Hair follicular keratinocyte (primary cell): ENCODE results near the gene CMTM1. TPM values are rescaled to one million over a fixed set of nuclear protein-coding genes. Genes with fewer than 3 reads are reported as not detected.

Experiments used
- total RNA-seq: library from RNA; depleted of rRNA; stranded (reverse); fragments of >200 nt; gene quantifications from 2 replicates; pipeline ENCODE4 v1.2.3, GENCODE V29; 2015

The CMTM1 gene, protein sequence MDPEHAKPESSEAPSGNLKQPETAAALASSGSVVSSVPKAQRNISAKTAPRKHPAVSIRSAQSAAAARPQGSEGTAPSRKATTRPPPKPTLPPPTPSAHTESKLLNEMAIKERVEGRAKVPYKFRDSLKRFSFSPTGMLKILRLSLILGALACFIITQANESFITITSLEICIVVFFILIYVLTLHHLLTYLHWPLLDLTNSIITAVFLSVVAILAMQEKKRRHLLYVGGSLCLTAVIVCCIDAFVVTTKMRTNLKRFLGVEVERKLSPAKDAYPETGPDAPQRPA
- 0.39 and 0.49 TPM in 2 replicates for total RNA-seq

DNA sequence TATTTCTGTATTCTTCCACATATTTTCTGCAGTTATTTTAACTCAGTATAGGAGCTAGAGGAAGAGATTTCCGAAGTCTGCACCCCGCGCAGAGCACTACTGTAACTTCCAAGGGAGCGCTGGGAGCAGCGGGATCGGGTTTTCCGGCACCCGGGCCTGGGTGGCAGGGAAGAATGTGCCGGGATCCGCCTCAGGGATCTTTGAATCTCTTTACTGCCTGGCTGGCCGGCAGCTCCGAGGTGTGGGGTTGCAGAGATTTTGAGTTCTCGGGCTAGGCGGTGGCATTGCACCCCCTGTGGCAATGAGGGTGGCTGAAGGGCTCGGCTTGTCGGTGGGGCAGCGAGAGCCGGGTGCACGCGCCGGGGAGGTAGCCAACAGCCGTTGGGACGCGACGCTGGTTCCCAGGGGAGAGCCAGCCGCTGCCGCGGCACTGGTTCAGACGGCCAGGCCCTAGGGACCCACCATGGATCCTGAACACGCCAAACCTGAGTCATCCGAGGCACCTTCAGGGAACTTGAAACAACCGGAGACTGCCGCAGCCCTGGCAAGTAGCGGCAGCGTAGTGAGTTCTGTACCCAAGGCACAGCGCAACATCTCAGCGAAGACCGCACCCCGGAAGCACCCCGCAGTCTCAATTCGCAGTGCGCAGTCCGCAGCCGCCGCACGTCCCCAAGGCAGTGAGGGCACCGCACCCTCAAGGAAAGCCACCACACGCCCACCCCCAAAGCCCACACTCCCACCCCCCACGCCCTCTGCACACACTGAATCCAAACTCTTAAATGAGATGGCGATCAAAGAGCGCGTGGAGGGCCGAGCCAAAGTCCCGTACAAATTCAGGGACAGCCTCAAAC lies at the start of gene CMTM1:
Gene CMTM1 (plus strand): TSS at position 389 of the 851 bp plus-strand sequence. CDS start 75 bp downstream, at position 464.

DNA sequence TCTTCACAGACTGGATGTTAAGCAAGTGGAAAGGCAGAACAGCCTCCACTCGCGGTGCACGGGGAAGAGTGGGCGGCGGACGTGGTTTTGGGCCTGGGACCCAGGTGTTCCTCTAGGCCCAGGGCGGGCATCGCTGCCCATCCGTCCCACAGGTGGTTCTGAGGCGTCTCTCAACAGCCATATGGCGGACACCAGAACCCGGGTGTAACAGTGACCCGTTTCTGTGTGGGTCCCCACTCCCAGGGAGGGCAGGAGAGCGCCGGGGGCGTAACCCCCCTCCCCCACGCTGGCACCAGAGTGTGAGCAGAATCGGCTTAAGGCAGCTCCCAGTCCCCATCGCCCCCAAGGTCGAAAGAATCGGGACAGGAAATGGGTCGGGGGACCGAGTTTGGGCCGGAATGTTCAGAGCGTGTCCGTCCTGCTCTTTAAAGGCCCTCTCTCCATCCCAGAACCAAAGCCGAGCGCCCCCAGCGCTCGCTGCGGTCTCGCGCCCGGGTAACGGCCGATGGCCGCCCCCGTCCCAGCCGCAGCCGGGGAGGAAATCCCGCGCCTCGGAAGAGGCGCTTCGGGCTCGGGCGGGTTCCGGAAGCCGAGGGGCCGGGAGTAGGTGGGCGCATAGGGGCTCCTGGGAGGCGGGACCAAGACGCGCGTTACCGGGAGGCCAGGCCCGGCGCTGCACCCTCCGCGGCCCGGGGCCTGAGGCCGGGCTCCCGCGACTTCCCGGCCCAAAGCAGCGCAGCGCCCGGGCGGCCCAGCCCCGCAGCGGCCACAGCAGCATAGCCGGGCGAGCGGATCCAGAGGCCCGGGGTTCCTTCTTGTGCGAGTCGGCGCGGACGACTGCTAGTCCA lies 16.7 kb upstream of the CMTM1 start, which contains the start of gene TK2:
Gene TK2 (minus strand): TSS at position 839 of the 848 bp plus-strand sequence. CDS start 61 bp downstream, at position 778.

DNA sequence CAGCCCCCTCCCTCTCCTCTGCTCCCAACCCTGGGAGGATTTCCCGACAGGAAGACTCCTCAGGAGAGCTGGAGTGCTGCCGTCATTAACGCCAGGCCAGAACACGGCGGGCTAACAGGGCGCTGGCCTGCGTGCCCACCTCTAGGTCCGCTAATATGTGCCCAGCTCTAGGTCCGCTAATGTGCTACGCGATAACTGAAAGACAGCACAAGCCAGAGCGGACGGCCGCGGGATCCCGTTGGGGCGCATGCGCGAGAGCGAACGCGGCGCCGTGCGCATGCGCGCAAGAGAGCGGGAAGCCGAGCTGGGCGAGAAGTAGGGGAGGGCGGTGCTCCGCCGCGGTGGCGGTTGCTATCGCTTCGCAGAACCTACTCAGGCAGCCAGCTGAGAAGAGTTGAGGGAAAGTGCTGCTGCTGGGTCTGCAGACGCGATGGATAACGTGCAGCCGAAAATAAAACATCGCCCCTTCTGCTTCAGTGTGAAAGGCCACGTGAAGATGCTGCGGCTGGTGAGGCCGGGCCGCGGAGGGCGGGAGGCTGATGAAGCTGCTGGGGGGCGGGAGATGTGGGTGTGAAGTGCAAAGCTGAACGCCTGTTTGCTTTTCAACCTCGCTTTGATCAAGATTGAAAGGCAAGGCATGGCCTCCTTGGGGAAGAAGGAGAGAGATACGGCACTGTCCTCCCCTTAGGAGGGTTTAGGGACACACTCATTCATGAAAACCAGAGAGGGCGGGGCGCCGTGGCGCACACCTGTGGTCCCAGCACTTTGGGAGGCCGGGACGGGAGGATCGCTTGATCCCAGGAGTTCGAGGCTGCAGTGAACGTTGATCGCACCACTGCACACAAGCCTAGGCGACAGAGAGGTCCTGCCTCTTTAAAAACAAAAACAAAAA lies 13.7 kb upstream of the CMTM1 start, which contains the start of gene CKLF:
Gene CKLF (plus strand): TSS at position 291 of the 892 bp plus-strand sequence. CDS start 140 bp downstream, at position 431.

DNA sequence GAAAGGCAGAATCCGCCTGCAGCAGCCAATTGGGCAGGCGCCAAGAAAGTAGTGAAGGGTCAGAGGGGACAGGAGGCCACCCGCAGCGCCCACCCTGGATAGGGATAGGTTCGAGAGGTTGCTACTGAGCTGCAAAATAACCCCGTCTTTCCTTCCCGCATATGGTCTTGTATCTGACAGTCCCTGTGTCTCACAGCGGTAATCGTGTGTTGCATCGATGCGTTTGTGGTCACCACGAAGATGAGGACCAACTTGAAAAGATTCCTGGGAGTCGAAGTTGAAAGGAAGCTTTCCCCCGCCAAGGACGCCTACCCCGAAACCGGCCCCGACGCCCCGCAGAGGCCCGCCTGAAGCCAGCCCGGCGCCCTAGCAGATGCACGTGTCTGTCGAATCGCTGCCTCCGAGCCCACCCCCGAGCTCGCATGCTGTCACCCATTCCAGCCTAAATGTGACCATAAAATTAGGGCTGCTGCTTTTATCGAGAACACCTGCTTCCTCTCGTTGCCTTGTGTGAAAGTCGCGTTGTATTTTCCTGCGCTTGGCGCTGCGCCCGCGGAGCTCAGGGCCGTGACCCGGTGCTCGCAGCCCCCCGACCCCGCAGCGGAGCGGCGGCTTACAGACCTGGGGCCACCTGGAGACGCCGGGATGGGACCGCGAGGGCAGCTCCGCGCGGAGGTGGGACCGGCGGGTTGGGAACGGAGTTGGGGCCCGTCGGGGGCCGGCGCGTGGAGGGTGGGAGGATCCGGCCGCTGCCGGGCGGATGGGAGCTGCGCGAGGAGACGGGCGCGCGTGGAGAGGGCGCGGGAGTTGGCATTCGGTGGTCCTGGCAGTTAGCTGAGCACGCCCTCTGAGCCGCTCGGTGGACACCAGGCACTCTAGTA lies 12.7 kb downstream of the CMTM1 start, which contains the start of gene CMTM2:
Gene CMTM2 (plus strand): TSS at position 813 of the 881 bp plus-strand sequence. CDS start 145 bp downstream, outside the sequence.

DNA sequence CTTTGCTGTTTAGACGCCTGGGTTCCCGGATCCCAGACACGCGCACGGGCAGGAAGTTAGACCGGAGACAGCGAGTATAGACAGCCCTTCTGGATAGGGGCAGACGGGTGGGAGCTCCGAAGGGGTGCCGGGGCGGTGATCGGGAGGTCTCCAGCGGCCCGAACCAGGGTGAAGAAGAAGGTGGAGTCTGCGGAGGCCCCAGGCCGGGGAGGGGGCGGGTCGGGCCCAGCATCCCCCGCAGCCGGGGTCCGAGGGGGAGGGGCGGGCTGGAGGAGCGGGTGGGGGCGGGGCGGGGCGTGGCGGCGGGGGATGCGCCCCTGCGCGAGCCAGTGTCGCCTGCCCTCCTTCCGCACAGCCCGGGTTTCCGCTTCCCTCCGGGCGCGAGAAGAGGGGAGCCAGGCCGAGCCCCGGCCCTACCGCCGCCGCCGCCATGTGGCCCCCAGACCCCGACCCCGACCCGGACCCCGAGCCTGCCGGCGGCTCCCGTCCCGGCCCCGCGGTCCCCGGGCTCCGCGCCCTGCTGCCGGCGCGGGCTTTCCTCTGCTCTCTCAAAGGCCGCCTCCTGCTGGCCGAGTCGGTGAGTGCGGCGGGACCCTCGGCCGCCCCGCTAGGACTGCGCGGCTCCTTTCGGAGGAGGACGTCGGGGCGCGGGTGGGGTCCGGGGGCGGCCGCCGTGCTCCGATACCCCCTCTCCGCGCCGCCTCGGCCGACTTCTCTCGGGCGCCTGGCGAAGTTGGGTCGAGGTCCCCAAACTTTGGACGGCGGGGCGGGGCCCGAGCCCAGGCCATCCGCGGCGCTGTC lies 38.3 kb downstream of the CMTM1 start, which contains the start of gene CMTM3:
Gene CMTM3 (plus strand): TSS at position 329 of the 801 bp plus-strand sequence. CDS start 102 bp downstream, at position 431.

Other genes with a start within 250 kb of the CMTM1 start
- 0.08 TPM in 1 of 2 replicates, not detected in the other for gene CDH5, start 199.7 kb upstream of the CMTM1 start, total RNA-seq
- 0.04 and 0.16 TPM in 2 replicates for gene BEAN1, start 139.1 kb upstream of the CMTM1 start, total RNA-seq
- gene TK2, start 16.3 kb upstream of the CMTM1 start, total RNA-seq, result 22.1 and 31.2 TPM in 2 replicates
- 37.0 and 49.8 TPM in 2 replicates for gene CKLF, start 13.9 kb upstream of the CMTM1 start, total RNA-seq
- gene CMTM2, start 13.0 kb downstream of the CMTM1 start, total RNA-seq, result not detected in 2 replicates
- gene CMTM3, start 38.3 kb downstream of the CMTM1 start, total RNA-seq, result 24.7 and 36.2 TPM in 2 replicates
- gene CMTM4, start 130.3 kb downstream of the CMTM1 start, total RNA-seq, result 13.7 and 13.9 TPM in 2 replicates
- 39.1 and 53.2 TPM in 2 replicates for gene DYNC1LI2, start 185.2 kb downstream of the CMTM1 start, total RNA-seq
- not detected in 2 replicates for gene TERB1, start 235.1 kb downstream of the CMTM1 start, total RNA-seq